WTC11 (cell line): ENCODE data around the gene PTPRU. TPM values are rescaled to one million over a fixed set of nuclear protein-coding genes. Genes with fewer than 3 reads are reported as not detected.

Source experiments
- ATAC-seq: fragments of 200-7000 bp; cut with Tn5 transposase; 2 replicates; pipeline ENCODE4 v1.10.0; 2021; ENCODE audit warnings: mild to moderate bottlenecking, moderate library complexity
- CTCF ChIA-PET: fragments of 300-600 bp; sonication (Branson Sonifier 250); formaldehyde crosslinking; loops from one replicate; lab custom pipeline; 2021; ENCODE audit warnings: antibody characterized with exemption; lab: Charles Lee
- POLR2A ChIA-PET: fragments of 350-600 bp; sonication (Branson Sonifier 250); formaldehyde crosslinking; loops from one replicate; lab custom pipeline; 2021; ENCODE audit warnings: antibody characterized with exemption; lab: Charles Lee
- DNase-seq: peaks from one replicate; pipeline ENCODE4 v3.0.0; 2021; ENCODE audit warnings: low spot score
- H3K27ac Mint-ChIP-seq: 2 replicates; pipeline ENCODE4 v1.8.0; 2021; ENCODE audit warnings: mixed read lengths
- H3K27me3 Mint-ChIP-seq: 2 replicates; pipeline ENCODE4 v1.8.0; 2021; ENCODE audit warnings: low read depth, mild to moderate bottlenecking, moderate library complexity, mixed read lengths
- H3K36me3 Mint-ChIP-seq: 2 replicates; pipeline ENCODE4 v1.8.0; 2021; ENCODE audit warnings: mixed read lengths
- H3K4me1 Mint-ChIP-seq: 2 replicates; pipeline ENCODE4 v1.8.0; 2022; ENCODE audit warnings: mixed read lengths
- H3K4me3 Mint-ChIP-seq: 2 replicates; pipeline ENCODE4 v1.8.0; 2021; ENCODE audit warnings: mild to moderate bottlenecking, moderate library complexity, mixed read lengths
- H3K9me3 Mint-ChIP-seq: 2 replicates; pipeline ENCODE4 v1.8.0; 2021; ENCODE audit warnings: mixed read lengths
- ELF4 ChIP-seq: sonication (generic); formaldehyde crosslinking; IDR thresholded peaks from 2 replicates; pipeline ENCODE4 v1.8.1; 2022; ENCODE audit warnings: low read depth, mild to moderate bottlenecking, moderate library complexity, missing genetic modification reagents
- FOXK1 ChIP-seq: sonication (generic); formaldehyde crosslinking; IDR thresholded peaks from 2 replicates; pipeline ENCODE4 v1.8.0; 2022; ENCODE audit warnings: mild to moderate bottlenecking, moderate library complexity, missing genetic modification reagents
- JUN ChIP-seq: sonication (generic); formaldehyde crosslinking; IDR thresholded peaks from 2 replicates; pipeline ENCODE4 v1.8.0; 2023; ENCODE audit warnings: mild to moderate bottlenecking, missing genetic modification reagents
- NFE2L1 ChIP-seq: sonication (generic); formaldehyde crosslinking; IDR thresholded peaks from 2 replicates; pipeline ENCODE4 v1.8.1; 2023; ENCODE audit warnings: missing genetic modification reagents
- NFYB ChIP-seq: sonication (generic); formaldehyde crosslinking; conservative IDR thresholded peaks from 2 replicates; pipeline ENCODE4 v1.8.0; 2022; ENCODE audit warnings: low read depth, missing genetic modification reagents
- NR1H2 ChIP-seq: sonication (generic); formaldehyde crosslinking; IDR thresholded peaks from 2 replicates; pipeline ENCODE4 v1.9.0; 2021; ENCODE audit warnings: mild to moderate bottlenecking, moderate library complexity, missing genetic modification reagents
- NR2C2 ChIP-seq: sonication (generic); formaldehyde crosslinking; IDR thresholded peaks from 2 replicates; pipeline ENCODE4 v1.8.0; 2022; ENCODE audit warnings: mild to moderate bottlenecking, missing genetic modification reagents
- SP1 ChIP-seq: sonication (generic); formaldehyde crosslinking; conservative IDR thresholded peaks from 2 replicates; pipeline ENCODE4 v1.8.1; 2022; ENCODE audit warnings: missing genetic modification reagents
- TEAD4 ChIP-seq: sonication (generic); formaldehyde crosslinking; IDR thresholded peaks from 2 replicates; pipeline ENCODE4 v1.8.0; 2022; ENCODE audit warnings: mild to moderate bottlenecking, missing genetic modification reagents
- ZNF396 ChIP-seq: fragments of 250-450 bp; sonication (Bioruptor Pico); IDR thresholded peaks from 2 replicates; pipeline ENCODE4 v1.8.0; 2021; ENCODE audit warnings: mild to moderate bottlenecking, moderate library complexity, borderline replicate concordance
- total RNA-seq: library from RNA; stranded (reverse); gene quantifications from 3 replicates; pipeline ENCODE4 v1.2.3, GENCODE V29; 2021
- TF ChIP-seq, protein P1 (sequence below): sonication (generic); formaldehyde crosslinking; IDR thresholded peaks from 2 replicates; pipeline ENCODE4 v1.8.1; 2023; ENCODE audit warnings: mild to moderate bottlenecking, moderate library complexity, missing genetic modification reagents
- TF ChIP-seq, protein P2 (sequence below): sonication (generic); formaldehyde crosslinking; IDR thresholded peaks from 2 replicates; pipeline ENCODE4 v1.8.1; 2022; ENCODE audit warnings: low read depth, missing genetic modification reagents, borderline replicate concordance
- TF ChIP-seq, protein P3 (sequence below): sonication (generic); formaldehyde crosslinking; IDR thresholded peaks from 2 replicates; pipeline ENCODE4 v1.8.1; 2022; ENCODE audit warnings: missing genetic modification reagents, borderline replicate concordance
- TF ChIP-seq, protein P4 (sequence below): sonication (generic); formaldehyde crosslinking; IDR thresholded peaks from 2 replicates; pipeline ENCODE4 v1.8.0; 2023; ENCODE audit warnings: missing genetic modification reagents
- TF ChIP-seq, protein P5 (sequence below): fragments of 250-450 bp; sonication (Bioruptor Pico); IDR thresholded peaks from 2 replicates; pipeline ENCODE4 v1.9.0; 2021; ENCODE audit warnings: mild to moderate bottlenecking
- TF ChIP-seq, protein P6 (sequence below): sonication (generic); formaldehyde crosslinking; IDR thresholded peaks from 2 replicates; pipeline ENCODE4 v1.8.0; 2022; ENCODE audit warnings: missing genetic modification reagents

Gene PTPRU
- total RNA-seq, 1 experiment from 2014 or later: 75.4 TPM

DNA sequence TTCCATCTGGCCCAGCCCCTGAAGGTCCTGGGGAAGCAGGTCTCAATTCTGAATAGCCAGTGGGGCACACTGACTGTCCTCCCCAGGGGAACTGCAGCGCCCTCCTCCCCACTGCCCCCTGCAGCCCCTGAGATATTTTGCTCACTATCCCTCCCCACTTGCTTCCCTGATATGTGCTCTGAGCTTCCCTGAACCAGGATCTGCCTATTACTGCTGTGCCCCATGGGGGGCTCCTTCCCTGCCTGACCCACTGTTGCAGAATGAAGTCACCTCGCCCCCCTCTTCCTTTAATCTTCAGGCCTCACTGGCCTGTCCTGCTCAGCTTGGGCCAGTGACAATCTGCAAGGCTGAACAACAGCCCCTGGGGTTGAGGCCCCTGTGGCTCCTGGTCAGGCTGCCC lies 89.8 kb downstream of the PTPRU start (continued):
- TF ChIP-seq, protein P1, sequence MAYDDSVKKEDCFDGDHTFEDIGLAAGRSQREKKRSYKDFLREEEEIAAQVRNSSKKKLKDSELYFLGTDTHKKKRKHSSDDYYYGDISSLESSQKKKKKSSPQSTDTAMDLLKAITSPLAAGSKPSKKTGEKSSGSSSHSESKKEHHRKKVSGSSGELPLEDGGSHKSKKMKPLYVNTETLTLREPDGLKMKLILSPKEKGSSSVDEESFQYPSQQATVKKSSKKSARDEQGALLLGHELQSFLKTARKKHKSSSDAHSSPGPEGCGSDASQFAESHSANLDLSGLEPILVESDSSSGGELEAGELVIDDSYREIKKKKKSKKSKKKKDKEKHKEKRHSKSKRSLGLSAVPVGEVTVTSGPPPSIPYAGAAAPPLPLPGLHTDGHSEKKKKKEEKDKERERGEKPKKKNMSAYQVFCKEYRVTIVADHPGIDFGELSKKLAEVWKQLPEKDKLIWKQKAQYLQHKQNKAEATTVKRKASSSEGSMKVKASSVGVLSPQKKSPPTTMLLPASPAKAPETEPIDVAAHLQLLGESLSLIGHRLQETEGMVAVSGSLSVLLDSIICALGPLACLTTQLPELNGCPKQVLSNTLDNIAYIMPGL (CRISPR knock-in tag): no peak

DNA sequence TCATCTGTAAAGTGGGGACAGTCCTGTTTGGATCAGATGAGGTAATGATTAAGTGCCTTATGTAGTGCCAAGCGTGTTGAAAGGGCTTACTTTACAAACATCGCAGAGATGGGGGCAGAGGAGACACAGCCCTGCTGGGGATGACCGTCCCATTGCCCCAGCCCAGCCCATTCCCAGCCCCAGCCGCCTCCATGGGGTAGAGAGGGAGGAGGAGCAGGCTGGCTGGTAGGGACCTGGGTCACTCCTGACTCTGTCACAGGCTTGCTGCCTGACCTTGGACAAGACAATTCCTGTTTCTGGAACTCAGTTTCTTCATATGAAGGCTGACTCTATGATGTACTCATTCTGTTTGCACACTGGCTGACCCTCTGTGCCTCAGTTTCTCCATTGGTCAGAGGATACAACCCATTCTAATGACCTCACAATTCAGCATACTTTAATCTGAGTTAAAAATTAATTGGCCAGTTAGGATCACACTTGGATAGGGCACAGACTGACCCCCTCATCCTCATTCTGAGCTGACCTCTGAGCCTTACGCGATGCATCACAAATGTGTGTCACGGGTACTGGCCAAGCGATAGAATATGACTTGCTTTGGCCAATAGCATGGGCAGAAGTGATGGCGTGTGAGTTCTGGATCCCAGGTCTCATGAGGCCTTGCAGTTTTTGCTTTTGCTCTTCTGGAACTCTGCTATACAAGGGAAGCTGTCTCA lies 91.1 kb downstream of the PTPRU start:
- H3K36me3 Mint-ChIP-seq: no peaks in the 10 kb centered on the region
- H3K27ac Mint-ChIP-seq: no peak overlapping the region
- no peak overlapping the region for H3K4me3 Mint-ChIP-seq
- no peaks in the 10 kb centered on the region for H3K27me3 Mint-ChIP-seq
- TF ChIP-seq TEAD4 (CRISPR knock-in tag) (no peak), NR2C2 (CRISPR knock-in tag) (no peak)
- TF ChIP-seq, protein P2, sequence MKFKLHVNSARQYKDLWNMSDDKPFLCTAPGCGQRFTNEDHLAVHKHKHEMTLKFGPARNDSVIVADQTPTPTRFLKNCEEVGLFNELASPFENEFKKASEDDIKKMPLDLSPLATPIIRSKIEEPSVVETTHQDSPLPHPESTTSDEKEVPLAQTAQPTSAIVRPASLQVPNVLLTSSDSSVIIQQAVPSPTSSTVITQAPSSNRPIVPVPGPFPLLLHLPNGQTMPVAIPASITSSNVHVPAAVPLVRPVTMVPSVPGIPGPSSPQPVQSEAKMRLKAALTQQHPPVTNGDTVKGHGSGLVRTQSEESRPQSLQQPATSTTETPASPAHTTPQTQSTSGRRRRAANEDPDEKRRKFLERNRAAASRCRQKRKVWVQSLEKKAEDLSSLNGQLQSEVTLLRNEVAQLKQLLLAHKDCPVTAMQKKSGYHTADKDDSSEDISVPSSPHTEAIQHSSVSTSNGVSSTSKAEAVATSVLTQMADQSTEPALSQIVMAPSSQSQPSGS (CRISPR knock-in tag): no peak
- ChIA-PET CTCF (no interaction called here), POLR2A (no interaction called here)
- peaks cover 5% of the 10 kb centered on the region for H3K9me3 Mint-ChIP-seq
- DNase-seq (no peak), ATAC-seq (no peak)
- H3K4me1 Mint-ChIP-seq: peaks cover 17% of the 10 kb centered on the region

DNA sequence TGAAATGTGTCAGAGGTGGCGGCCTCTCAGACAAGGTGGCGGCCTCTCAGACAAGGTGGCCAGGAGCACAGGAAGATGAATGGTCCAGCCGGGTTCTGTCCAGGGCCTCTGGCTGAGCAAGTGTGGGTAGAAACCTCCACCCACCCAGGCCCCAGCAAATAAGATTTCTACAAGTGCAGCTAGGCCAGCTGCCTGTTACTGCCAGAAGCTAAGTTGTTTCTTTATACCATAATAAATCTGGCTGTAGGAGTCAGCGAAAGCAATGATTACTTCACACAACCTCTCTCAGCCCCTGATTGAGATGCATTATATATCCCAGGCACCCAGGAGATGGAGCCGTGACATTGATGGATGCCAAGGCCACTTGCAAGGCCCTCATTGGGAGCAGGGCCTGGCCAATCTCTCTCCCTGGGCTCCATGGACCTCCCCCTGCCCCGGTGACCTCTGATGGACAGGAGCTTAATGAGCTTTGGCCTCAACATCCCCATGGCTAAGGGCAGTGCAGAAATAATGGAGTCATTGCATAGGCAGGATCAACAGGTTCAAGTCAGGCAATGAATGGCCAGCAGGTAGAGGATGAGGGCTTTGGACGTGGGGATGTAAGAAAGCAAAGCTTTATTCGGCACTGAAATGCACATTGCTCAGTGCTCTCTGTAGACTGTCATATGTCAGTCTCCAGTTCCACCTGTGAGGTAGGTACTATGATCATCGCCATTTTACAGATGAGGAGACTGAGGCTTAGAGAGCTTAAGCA lies 92.9 kb downstream of the PTPRU start:
- peaks cover 23% of the 10 kb centered on the region for H3K4me1 Mint-ChIP-seq
- H3K9me3 Mint-ChIP-seq: peaks cover 7% of the 10 kb centered on the region
- DNase-seq (no peak), ATAC-seq (no peak)
- TF ChIP-seq ZNF396 (no peak), SP1 (CRISPR knock-in tag) (no peak), ELF4 (CRISPR knock-in tag) (no peak), JUN (no peak), NFE2L1 (CRISPR knock-in tag) (no peak)
- TF ChIP-seq, protein P3, sequence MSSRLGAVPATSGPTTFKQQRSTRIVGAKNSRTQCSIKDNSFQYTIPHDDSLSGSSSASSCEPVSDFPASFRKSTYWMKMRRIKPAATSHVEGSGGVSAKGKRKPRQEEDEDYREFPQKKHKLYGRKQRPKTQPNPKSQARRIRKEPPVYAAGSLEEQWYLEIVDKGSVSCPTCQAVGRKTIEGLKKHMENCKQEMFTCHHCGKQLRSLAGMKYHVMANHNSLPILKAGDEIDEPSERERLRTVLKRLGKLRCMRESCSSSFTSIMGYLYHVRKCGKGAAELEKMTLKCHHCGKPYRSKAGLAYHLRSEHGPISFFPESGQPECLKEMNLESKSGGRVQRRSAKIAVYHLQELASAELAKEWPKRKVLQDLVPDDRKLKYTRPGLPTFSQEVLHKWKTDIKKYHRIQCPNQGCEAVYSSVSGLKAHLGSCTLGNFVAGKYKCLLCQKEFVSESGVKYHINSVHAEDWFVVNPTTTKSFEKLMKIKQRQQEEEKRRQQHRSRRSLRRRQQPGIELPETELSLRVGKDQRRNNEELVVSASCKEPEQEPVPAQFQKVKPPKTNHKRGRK: no peak
- TF ChIP-seq, protein P2 (CRISPR knock-in tag): no peak
- H3K4me3 Mint-ChIP-seq: no peak overlapping the region
- ChIA-PET CTCF (interaction anchor here (1.0 to 1.3 kb wide), 2 partner anchors 12 to 87 kb away, joined by 3 read pairs; no protein-coding TSS in a partner anchor), POLR2A (interaction anchor here (0.6 kb wide), 1 partner anchor 103 kb away, joined by 5 read pairs; no protein-coding TSS in a partner anchor)
- no peaks in the 10 kb centered on the region for H3K27me3 Mint-ChIP-seq
- no peak overlapping the region for H3K27ac Mint-ChIP-seq
- no peaks in the 10 kb centered on the region; the same call in 1 of the 2 replicates for H3K36me3 Mint-ChIP-seq

DNA sequence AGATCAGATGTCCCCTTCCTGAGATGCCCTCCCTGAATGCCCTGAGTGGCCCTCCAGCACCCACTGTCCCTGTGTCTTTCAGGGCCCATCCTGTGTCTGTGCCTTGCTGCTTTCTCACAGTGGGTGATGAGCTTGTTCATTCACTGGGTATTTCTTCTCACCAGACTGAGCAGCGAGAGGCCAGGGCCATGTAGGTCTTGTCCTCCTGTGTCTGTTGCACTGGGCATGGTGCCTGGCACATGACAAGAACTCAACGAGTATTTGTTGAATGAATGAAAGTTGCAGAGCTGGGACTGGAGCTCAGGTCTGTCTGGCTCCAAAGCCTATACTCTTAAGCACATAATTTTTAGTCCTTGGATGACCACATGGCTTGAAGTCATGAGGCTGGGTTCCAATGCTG lies 93.8 kb downstream of the PTPRU start:
- H3K36me3 Mint-ChIP-seq: no peaks in the 10 kb centered on the region; the same call in 1 of the 2 replicates
- ChIA-PET POLR2A (interaction anchor here (0.6 kb wide), 1 partner anchor 104 kb away, joined by 5 read pairs; no protein-coding TSS in a partner anchor), CTCF (interaction anchor here (0.6 to 3.2 kb wide), 5 partner anchors 11 to 91 kb away, joined by 3 to 50 read pairs (median 3); no protein-coding TSS in a partner anchor)
- H3K4me1 Mint-ChIP-seq: peaks cover 19% of the 10 kb centered on the region
- ATAC-seq (no peak), DNase-seq (no peak)
- H3K4me3 Mint-ChIP-seq: no peak overlapping the region
- peaks cover 7% of the 10 kb centered on the region for H3K9me3 Mint-ChIP-seq
- no peak overlapping the region for H3K27ac Mint-ChIP-seq
- H3K27me3 Mint-ChIP-seq: no peaks in the 10 kb centered on the region
- TF ChIP-seq NFYB (CRISPR knock-in tag): no peak
- TF ChIP-seq, protein P4, sequence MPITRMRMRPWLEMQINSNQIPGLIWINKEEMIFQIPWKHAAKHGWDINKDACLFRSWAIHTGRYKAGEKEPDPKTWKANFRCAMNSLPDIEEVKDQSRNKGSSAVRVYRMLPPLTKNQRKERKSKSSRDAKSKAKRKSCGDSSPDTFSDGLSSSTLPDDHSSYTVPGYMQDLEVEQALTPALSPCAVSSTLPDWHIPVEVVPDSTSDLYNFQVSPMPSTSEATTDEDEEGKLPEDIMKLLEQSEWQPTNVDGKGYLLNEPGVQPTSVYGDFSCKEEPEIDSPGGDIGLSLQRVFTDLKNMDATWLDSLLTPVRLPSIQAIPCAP: no peak
- no peak for TF ChIP-seq FOXK1 (CRISPR knock-in tag)
- TF ChIP-seq, protein P5, sequence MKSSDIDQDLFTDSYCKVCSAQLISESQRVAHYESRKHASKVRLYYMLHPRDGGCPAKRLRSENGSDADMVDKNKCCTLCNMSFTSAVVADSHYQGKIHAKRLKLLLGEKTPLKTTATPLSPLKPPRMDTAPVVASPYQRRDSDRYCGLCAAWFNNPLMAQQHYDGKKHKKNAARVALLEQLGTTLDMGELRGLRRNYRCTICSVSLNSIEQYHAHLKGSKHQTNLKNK: no peak
- TF ChIP-seq, protein P6, sequence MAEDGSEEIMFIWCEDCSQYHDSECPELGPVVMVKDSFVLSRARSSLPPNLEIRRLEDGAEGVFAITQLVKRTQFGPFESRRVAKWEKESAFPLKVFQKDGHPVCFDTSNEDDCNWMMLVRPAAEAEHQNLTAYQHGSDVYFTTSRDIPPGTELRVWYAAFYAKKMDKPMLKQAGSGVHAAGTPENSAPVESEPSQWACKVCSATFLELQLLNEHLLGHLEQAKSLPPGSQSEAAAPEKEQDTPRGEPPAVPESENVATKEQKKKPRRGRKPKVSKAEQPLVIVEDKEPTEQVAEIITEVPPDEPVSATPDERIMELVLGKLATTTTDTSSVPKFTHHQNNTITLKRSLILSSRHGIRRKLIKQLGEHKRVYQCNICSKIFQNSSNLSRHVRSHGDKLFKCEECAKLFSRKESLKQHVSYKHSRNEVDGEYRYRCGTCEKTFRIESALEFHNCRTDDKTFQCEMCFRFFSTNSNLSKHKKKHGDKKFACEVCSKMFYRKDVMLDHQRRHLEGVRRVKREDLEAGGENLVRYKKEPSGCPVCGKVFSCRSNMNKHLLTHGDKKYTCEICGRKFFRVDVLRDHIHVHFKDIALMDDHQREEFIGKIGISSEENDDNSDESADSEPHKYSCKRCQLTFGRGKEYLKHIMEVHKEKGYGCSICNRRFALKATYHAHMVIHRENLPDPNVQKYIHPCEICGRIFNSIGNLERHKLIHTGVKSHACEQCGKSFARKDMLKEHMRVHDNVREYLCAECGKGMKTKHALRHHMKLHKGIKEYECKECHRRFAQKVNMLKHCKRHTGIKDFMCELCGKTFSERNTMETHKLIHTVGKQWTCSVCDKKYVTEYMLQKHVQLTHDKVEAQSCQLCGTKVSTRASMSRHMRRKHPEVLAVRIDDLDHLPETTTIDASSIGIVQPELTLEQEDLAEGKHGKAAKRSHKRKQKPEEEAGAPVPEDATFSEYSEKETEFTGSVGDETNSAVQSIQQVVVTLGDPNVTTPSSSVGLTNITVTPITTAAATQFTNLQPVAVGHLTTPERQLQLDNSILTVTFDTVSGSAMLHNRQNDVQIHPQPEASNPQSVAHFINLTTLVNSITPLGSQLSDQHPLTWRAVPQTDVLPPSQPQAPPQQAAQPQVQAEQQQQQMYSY: no peak
- no peak for TF ChIP-seq NR1H2
